Chondrocyte (in vitro differentiated cells): ENCODE data around the gene CFAP299. TPM values are rescaled to one million over a fixed set of nuclear protein-coding genes. Genes with fewer than 3 reads are reported as not detected.
A peak's percentile ranks its signal among the peaks of the same experiment; 100 is the strongest.
"Not testable (repeated sequence)": the region's sequence is repeated elsewhere in the genome, so short reads cannot be mapped to it uniquely, and the experiment has no call there.

Source experiments
- DNase-seq: peaks from one replicate; pipeline ENCODE4 v3.0.0; 2021; ENCODE audit warnings: mixed read lengths, low spot score
- H3K27ac Mint-ChIP-seq: one replicate; pipeline ENCODE4 v1.8.0; 2021; ENCODE audit warnings: mild to moderate bottlenecking, moderate library complexity, mixed read lengths; ENCODE audit not compliant: unreplicated experiment
- H3K27me3 Mint-ChIP-seq: 2 replicates; pipeline ENCODE4 v1.8.0; 2021; ENCODE audit warnings: low read depth, mixed read lengths
- H3K36me3 Mint-ChIP-seq: 2 replicates; pipeline ENCODE4 v1.8.0; 2021; ENCODE audit warnings: low read depth, mixed read lengths
- H3K4me1 Mint-ChIP-seq: 2 replicates; pipeline ENCODE4 v1.8.0; 2021; ENCODE audit warnings: low read depth, mild to moderate bottlenecking, mixed read lengths
- H3K4me3 Mint-ChIP-seq: one replicate; pipeline ENCODE4 v1.8.0; 2021; ENCODE audit warnings: mild to moderate bottlenecking, moderate library complexity, mixed read lengths; ENCODE audit not compliant: unreplicated experiment
- H3K9me3 Mint-ChIP-seq: 2 replicates; pipeline ENCODE4 v1.8.0; 2021; ENCODE audit warnings: low read depth, mixed read lengths
- CTCF ChIP-seq: fragments of 200-600 bp; sonication (generic); IDR thresholded peaks from 2 replicates; pipeline ENCODE4 v1.5.0; 2021; ENCODE audit warnings: antibody characterized with exemption, mild to moderate bottlenecking, moderate library complexity
- total RNA-seq: library from RNA; stranded (reverse); gene quantifications from 3 replicates; pipeline ENCODE4 v1.2.1, GENCODE V29; 2021

Gene CFAP299
- total RNA-seq, 1 donor from 2014 or later, result 0.52 TPM

- H3K4me3 Mint-ChIP-seq, result no peak overlapping the region
- peaks cover 11% of the 10 kb centered on the region for H3K27me3 Mint-ChIP-seq
- TF ChIP-seq CTCF, result peak; percentile 60
- no peaks in the 10 kb centered on the region for H3K4me1 Mint-ChIP-seq
- H3K9me3 Mint-ChIP-seq, result peaks cover 10% of the 10 kb centered on the region
- H3K36me3 Mint-ChIP-seq, result no peaks in the 10 kb centered on the region
- no peak for DNase-seq
- H3K27ac Mint-ChIP-seq, result no peak overlapping the region
Observed at GRCh38 chr4:80619070-80619674, 283.6 kb downstream of the CFAP299 start.

GRCh38 chr4:80631861-80632260, 296.3 kb downstream of the CFAP299 start:
- H3K36me3 Mint-ChIP-seq, result no peaks in the 10 kb centered on the region
- no peak overlapping the region for H3K4me3 Mint-ChIP-seq
- H3K4me1 Mint-ChIP-seq, result no peaks in the 10 kb centered on the region
- no peak overlapping the region for H3K27ac Mint-ChIP-seq
- no peaks in the 10 kb centered on the region for H3K27me3 Mint-ChIP-seq
- DNase-seq, result no peak
- no peak for TF ChIP-seq CTCF
- peaks cover 19% of the 10 kb centered on the region for H3K9me3 Mint-ChIP-seq

- no peak for TF ChIP-seq CTCF
- Mint-ChIP-seq H3K4me3 (no peak overlapping the region), H3K36me3 (no peaks in the 10 kb centered on the region), H3K27ac (no peak overlapping the region), H3K9me3 (no peaks in the 10 kb centered on the region), H3K27me3 (no peaks in the 10 kb centered on the region), H3K4me1 (no peaks in the 10 kb centered on the region)
- DNase-seq, result no peak
Observed at GRCh38 chr4:80637190-80637589, 301.7 kb downstream of the CFAP299 start.

GRCh38 chr4:80646061-80646460, 310.5 kb downstream of the CFAP299 start:
- no peak overlapping the region for H3K4me3 Mint-ChIP-seq
- no peaks in the 10 kb centered on the region for H3K4me1 Mint-ChIP-seq
- peaks cover 5% of the 10 kb centered on the region for H3K27me3 Mint-ChIP-seq
- no peak overlapping the region for H3K27ac Mint-ChIP-seq
- no peaks in the 10 kb centered on the region for H3K36me3 Mint-ChIP-seq
- TF ChIP-seq CTCF, result no peak
- no peak for DNase-seq
- no peaks in the 10 kb centered on the region for H3K9me3 Mint-ChIP-seq

- Mint-ChIP-seq H3K4me3 (no peak overlapping the region), H3K27ac (no peak overlapping the region), H3K4me1 (no peaks in the 10 kb centered on the region), H3K36me3 (no peaks in the 10 kb centered on the region), H3K27me3 (peaks cover 3% of the 10 kb centered on the region), H3K9me3 (peaks cover 6% of the 10 kb centered on the region)
- no peak for TF ChIP-seq CTCF
- no peak for DNase-seq
Observed at GRCh38 chr4:80655662-80656061, 320.1 kb downstream of the CFAP299 start.

- not testable (repeated sequence) for H3K27me3 Mint-ChIP-seq, H3K9me3 Mint-ChIP-seq, DNase-seq, H3K36me3 Mint-ChIP-seq, H3K4me3 Mint-ChIP-seq, H3K27ac Mint-ChIP-seq, H3K4me1 Mint-ChIP-seq
Observed at GRCh38 chr4:80670118-80670517, 334.6 kb downstream of the CFAP299 start.
